HepG2 (cell line): ENCODE measurements around the gene TJP2. TPM values are rescaled to one million over a fixed set of nuclear protein-coding genes. Genes with fewer than 3 reads are reported as not detected.

ENCODE experiments used
- BRCA1 ChIP-seq: sonication (generic); formaldehyde crosslinking; IDR thresholded peaks from 2 replicates; pipeline ENCODE4 v1.4.0; 2020; ENCODE audit warnings: missing genetic modification reagents
- CBX1 ChIP-seq: IDR thresholded peaks from one replicate; pipeline ENCODE4 v1.6.1; 2016; ENCODE audit warnings: antibody characterized with exemption, low read depth
- CREBL2 ChIP-seq: sonication (generic); formaldehyde crosslinking; IDR thresholded peaks from 2 replicates; pipeline ENCODE4 v1.8.1; 2023; ENCODE audit warnings: missing genetic modification reagents, mild to moderate bottlenecking, borderline replicate concordance
- ELF4 ChIP-seq: sonication (generic); formaldehyde crosslinking; IDR thresholded peaks from 2 replicates; pipeline ENCODE4 v1.5.0; 2020; ENCODE audit warnings: missing genetic modification reagents, mild to moderate bottlenecking, moderate library complexity, borderline replicate concordance
- FUBP1 ChIP-seq: sonication (generic); formaldehyde crosslinking; IDR thresholded peaks from 2 replicates; pipeline ENCODE4 v1.5.1; 2020; ENCODE audit warnings: missing genetic modification reagents, mild to moderate bottlenecking, borderline replicate concordance
- HOXA5 ChIP-seq: sonication (generic); formaldehyde crosslinking; IDR thresholded peaks from 2 replicates; pipeline ENCODE4 v1.4.0; 2020; ENCODE audit warnings: missing genetic modification reagents
- IKZF5 ChIP-seq: IDR thresholded peaks from 2 replicates; pipeline ENCODE4 v1.6.1; 2018; ENCODE audit warnings: missing genetic modification reagents, mild to moderate bottlenecking, missing compliant biosample characterization
- KMT2B ChIP-seq: IDR thresholded peaks from 2 replicates; pipeline ENCODE4 v1.6.1; 2016; ENCODE audit warnings: missing genetic modification reagents, missing compliant biosample characterization
- PHF8 ChIP-seq: sonication (generic); formaldehyde crosslinking; IDR thresholded peaks from 2 replicates; pipeline ENCODE4 v1.5.0; 2020; ENCODE audit warnings: missing genetic modification reagents
- SP2 ChIP-seq: sonication (generic); formaldehyde crosslinking; IDR thresholded peaks from 2 replicates; pipeline ENCODE4 v1.5.1; 2020; ENCODE audit warnings: mild to moderate bottlenecking, missing genetic modification reagents
- THAP8 ChIP-seq: sonication (generic); formaldehyde crosslinking; IDR thresholded peaks from 2 replicates; pipeline ENCODE4 v1.5.1; 2020; ENCODE audit warnings: missing genetic modification reagents, mild to moderate bottlenecking, borderline replicate concordance
- ZBTB3 ChIP-seq: sonication (generic); formaldehyde crosslinking; IDR thresholded peaks from 2 replicates; pipeline ENCODE4 v1.4.0; 2020; ENCODE audit warnings: low read depth, mild to moderate bottlenecking, moderate library complexity, missing genetic modification reagents, borderline replicate concordance
- ZBTB34 ChIP-seq: sonication (generic); formaldehyde crosslinking; IDR thresholded peaks from 2 replicates; pipeline ENCODE4 v1.8.0; 2022; ENCODE audit warnings: mild to moderate bottlenecking, missing genetic modification reagents
- ZC3H4 ChIP-seq: sonication (generic); formaldehyde crosslinking; IDR thresholded peaks from 2 replicates; pipeline ENCODE4 v1.4.0; 2020; ENCODE audit warnings: missing genetic modification reagents, borderline replicate concordance
- ZNF331 ChIP-seq: sonication (generic); formaldehyde crosslinking; IDR thresholded peaks from 2 replicates; pipeline ENCODE4 v1.4.0; 2020; ENCODE audit warnings: missing genetic modification reagents
- ZNF451 ChIP-seq: sonication (generic); formaldehyde crosslinking; IDR thresholded peaks from 2 replicates; pipeline ENCODE4 v1.5.0; 2020; ENCODE audit warnings: mild to moderate bottlenecking, missing genetic modification reagents
- ZNF501 ChIP-seq: sonication (generic); formaldehyde crosslinking; IDR thresholded peaks from 2 replicates; pipeline ENCODE4 v1.5.1; 2020; ENCODE audit warnings: mild to moderate bottlenecking, moderate library complexity, missing genetic modification reagents
- ZNF513 ChIP-seq: sonication (generic); formaldehyde crosslinking; conservative IDR thresholded peaks from 2 replicates; pipeline ENCODE4 v1.5.0; 2020; ENCODE audit warnings: missing genetic modification reagents
- ZNF580 ChIP-seq: IDR thresholded peaks from 2 replicates; pipeline ENCODE4 v1.6.1; 2016; ENCODE audit warnings: low read depth, borderline replicate concordance
- ZNF768 ChIP-seq: sonication (generic); formaldehyde crosslinking; IDR thresholded peaks from 2 replicates; pipeline ENCODE4 v1.4.0; 2020; ENCODE audit warnings: missing genetic modification reagents
- polyA plus RNA-seq, 8 experiments: library from polyadenylated mRNA; depleted of rRNA in 3 of 8; stranded (reverse) in 7 of 8; unstranded in 1 of 8; fragments of >200 nt; fragmentation: Illumina TruSeq in 4 of 8; extraction: Trizol in 4 of 8; gene quantifications; 2 replicates each; pipeline versions ENCODE4 v1.2.1 to v1.2.3, GENCODE V29; 2011 to 2016; ENCODE audit warnings: low read depth in 4 of 8, missing spikeins in 1 of 8, mixed read lengths in 1 of 8; ENCODE audit not compliant: insufficient read depth in 1 of 8
- total RNA-seq, 5 experiments: library from RNA; depleted of rRNA; stranded (reverse); fragments of >200 nt; fragmentation: Illumina TruSeq; extraction: Trizol; gene quantifications; 2 replicates each; pipeline ENCODE4 v1.2.3, GENCODE V29; 2016; ENCODE audit warnings: low read depth in 1 of 5

The TJP2 gene
- total and polyA plus RNA-seq, 2 of the 13 experiments (the other 11 are each of a cell fraction or from before 2014, with no cell fraction given) = 109 to 110 TPM

GRCh38 chr9:69190086-69190862 is 16.2 kb downstream of the TJP2 start (continued):
- TF ChIP-seq ZC3H4 (no peak), THAP8 (no peak), HOXA5 (CRISPR knock-in tag) (no peak), BRCA1 (CRISPR knock-in tag) (no peak), IKZF5 (CRISPR knock-in tag) (no peak), ZNF513 (CRISPR knock-in tag) (no peak), CBX1 (no peak), ZNF768 (CRISPR knock-in tag) (no peak), ZNF451 (no peak), ZNF501 (CRISPR knock-in tag) (no peak), FUBP1 (CRISPR knock-in tag) (no peak), ZBTB3 (CRISPR knock-in tag) (no peak), ZNF331 (CRISPR knock-in tag) (peak; percentile 85), CREBL2 (no peak), ZBTB34 (CRISPR knock-in tag) (peak; percentile 85), SP2 (CRISPR knock-in tag) (no peak), ZNF580 (CRISPR knock-in tag) (no peak), ELF4 (no peak), KMT2B (no peak), PHF8 (CRISPR knock-in tag) (no peak)
